ENCODE data around the gene ALDOB. TPM values are rescaled to one million over a fixed set of nuclear protein-coding genes. Genes with fewer than 3 reads are reported as not detected.
"Not testable (repeated sequence)": the region's sequence is repeated elsewhere in the genome, so short reads cannot be mapped to it uniquely, and the experiment has no call there.

ALDOB gene
- total RNA-seq, 1 donor from 2014 or later: 0.20 TPM

- not testable (repeated sequence) for DNase-seq (ENCODE audit: low read depth in 2 of 2)
Observed at GRCh38 chr9:101384873-101385536, 50.6 kb downstream of the ALDOB start, which contains the start of gene BAAT. Gene BAAT (minus strand): TSS chr9:101385006. CDS start chr9:101371404, 13,602 bp downstream.

- DNase-seq (ENCODE audit: low read depth in 2 of 2): no peak
Observed at GRCh38 chr9:101383361-101383760, 52.2 kb downstream of the ALDOB start.

GRCh38 chr9:101381833-101382342 is 53.7 kb downstream of the ALDOB start:
- no peak for DNase-seq (ENCODE audit: low read depth in 2 of 2)

- DNase-seq (ENCODE audit: low read depth in 2 of 2): no peak
Observed at GRCh38 chr9:101381118-101381517, 54.5 kb downstream of the ALDOB start.

- DNase-seq (ENCODE audit: low read depth in 2 of 2): no peak
Observed at GRCh38 chr9:101380295-101380694, 55.3 kb downstream of the ALDOB start.

- DNase-seq (ENCODE audit: low read depth in 2 of 2): no peak
Observed at GRCh38 chr9:101376111-101376848, 59.3 kb downstream of the ALDOB start.

GRCh38 chr9:101375546-101375945 is 60.0 kb downstream of the ALDOB start:
- no peak for DNase-seq (ENCODE audit: low read depth in 2 of 2)

- no peak for DNase-seq (ENCODE audit: low read depth in 2 of 2)
Observed at GRCh38 chr9:101372327-101373118, 63.1 kb downstream of the ALDOB start.

- DNase-seq (ENCODE audit: low read depth in 2 of 2): no peak
Observed at GRCh38 chr9:101371813-101372212, 63.8 kb downstream of the ALDOB start.

Other genes starting within 250 kb of the ALDOB start
- not detected in 2 replicates for gene BAAT, start 50.8 kb downstream of the ALDOB start, total RNA-seq
- 11.6 and 13.3 TPM in 2 replicates for gene MRPL50, start 37.2 kb downstream of the ALDOB start, total RNA-seq
- gene ZNF189, start 36.9 kb downstream of the ALDOB start, total RNA-seq: 17.5 and 18.1 TPM in 2 replicates
- 15.9 and 22.2 TPM in 2 replicates for gene RNF20, start 98.1 kb upstream of the ALDOB start, total RNA-seq
- gene PPP3R2, start 159.2 kb upstream of the ALDOB start, total RNA-seq: not detected in 2 replicates